ENCODE measurements around the gene MACROH2A1.

The MACROH2A1 gene

DNA sequence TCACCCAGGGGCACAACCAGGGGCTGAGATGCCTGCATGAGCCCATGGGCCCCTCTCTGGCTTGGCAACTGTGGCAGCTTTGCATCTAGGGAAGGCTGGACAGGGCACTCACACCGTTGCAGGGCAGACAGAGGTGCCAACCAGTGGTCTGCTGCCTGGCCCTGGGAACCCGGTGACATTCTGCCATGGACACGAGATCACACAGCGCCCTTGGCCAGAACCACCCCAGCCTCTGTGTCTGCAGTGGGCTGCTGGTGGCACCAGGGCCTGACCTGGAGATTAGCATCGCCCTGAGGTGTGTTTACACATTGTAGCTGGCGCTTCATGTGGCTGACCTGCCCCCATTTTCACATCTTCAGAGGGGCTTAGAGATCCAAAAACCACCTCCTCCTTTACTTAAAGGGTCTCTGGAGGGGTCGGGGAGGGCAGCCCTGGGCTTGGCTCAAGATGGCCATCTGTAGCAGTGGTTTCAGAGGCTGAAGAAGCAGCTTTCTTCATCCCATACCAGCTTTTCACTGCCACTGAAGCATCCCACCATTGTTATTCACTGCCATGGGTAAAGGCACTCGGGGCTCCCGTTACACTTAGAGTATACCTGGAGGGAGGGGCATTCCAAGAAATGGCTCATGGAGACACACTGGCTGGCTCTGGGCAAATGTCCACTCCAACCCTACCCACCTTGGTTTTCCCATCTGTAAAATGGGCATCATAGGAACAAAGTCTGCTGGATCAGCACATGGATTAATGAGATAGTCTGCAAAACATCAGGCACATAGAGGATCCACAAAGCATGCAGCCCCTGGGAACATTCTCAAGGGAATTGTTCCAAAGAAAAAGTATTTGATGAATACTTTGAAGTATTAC, 36.7 kb upstream of the MACROH2A1 start:
- no peak for DNase-seq (ENCODE audit: low read depth)

DNA sequence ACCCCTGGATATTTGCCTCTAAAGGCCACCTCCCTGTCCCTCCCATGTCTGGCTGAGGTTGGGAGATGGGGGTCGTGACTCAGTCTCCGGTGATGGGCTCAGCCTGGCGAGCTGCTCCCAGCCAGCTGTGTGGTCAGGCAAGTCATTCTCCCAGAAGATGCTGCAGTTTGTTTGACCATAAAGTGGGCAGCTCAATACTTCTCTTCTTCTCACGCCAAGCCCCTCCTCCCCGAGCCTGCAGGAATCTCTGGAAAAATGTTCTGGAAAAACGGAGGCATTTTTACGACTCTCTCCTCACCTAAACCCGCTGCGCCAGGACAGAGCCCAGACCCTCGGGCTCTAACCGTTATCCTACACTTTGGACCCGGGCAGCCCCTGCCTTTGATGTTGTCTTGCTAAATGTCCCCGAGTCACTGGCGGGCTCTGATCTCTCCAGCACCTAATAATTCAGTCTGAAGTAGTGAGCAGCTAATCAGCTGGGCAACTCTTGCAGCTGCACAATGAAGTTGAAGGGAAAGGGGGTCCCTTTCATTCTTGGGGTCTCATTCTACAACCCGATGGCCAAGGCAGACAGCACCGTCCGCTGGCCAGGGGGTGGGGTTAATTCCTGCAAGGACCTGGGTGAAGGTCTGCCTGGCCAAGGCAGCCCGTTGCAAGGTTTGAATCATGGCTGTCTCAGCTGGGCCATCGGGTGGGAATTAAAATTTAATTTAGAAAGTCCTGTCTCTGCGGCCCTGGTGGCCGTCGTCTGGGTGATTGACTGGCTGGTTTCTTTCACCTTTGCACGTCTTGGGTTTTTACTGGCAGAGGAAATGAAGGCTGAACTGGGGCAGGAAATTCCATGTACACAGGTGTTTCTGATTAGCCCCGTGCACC, 35.8 kb upstream of the MACROH2A1 start:
- no peak for DNase-seq (ENCODE audit: low read depth)

DNA sequence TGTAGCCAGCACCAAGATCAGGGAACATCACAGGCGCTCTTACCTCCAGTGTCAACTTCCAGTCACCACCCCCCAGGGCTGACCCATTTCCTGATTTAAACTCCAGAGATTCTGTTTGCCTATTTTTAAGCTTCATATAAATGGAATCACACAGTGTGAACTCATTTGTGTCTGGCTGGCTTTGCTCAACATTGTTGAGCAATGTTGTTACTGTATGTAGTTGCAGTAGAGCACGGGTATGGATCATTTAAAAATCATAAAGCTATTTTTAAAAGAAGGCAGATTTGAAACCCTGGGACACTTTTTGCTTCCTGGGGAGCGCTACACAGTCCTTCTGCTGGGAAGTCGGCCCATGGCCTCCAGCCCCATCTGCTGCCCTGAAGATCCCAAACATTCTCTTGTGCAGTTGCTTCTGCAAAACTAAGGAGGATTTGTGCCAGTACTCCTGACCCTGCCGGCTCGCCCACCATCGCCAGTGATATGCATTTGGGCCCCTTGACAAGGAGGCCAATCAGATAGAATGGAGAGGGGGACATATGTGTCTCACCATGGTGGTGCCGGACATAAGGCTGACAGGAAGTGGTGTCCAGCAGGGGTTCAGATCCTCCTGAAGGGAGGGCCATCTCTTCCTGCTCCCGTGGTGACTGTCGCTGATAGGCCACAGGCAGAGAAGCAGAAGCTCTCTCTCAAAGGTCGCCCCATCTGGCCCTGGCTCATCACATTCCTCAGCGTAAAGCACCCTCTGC, 34.8 kb upstream of the MACROH2A1 start:
- DNase-seq (ENCODE audit: low read depth), result no peak

DNA sequence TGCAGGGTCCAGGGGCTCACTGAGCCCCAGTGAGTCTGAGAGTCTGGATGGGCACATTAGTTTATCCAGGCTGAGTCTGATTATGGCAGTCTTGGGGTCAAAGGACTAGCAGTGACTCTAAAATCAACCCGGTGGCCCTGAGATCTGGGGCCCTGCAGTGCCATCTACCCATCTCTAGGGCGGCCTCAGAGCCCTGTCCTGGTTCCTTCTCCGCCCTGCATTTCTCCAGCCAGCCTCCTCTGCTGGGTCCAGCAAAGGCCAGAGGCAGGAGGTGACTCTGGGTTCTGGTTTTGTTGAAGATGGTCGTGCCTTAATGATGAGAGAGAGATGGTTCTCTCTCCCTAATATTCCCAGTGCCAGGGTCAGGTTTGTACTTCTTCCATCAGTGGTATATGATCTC, 33.1 kb upstream of the MACROH2A1 start:
- no peak for DNase-seq (ENCODE audit: low read depth)

DNA sequence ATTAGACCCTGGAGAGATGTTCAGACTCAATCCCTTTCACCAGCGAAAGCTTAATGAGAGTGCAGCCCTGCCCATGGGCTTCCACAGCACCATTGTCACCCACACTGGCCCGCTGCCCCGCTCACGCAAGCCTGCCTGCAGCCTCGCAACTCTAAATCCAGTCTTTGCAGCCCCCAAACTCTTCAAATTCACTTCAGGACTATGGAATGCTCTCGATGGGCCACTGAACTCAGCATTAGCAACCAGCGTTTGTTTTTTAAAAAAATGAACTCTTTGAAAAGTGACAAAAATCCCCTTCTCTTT, 31.1 kb upstream of the MACROH2A1 start:
- no peak for DNase-seq (ENCODE audit: low read depth)

DNA sequence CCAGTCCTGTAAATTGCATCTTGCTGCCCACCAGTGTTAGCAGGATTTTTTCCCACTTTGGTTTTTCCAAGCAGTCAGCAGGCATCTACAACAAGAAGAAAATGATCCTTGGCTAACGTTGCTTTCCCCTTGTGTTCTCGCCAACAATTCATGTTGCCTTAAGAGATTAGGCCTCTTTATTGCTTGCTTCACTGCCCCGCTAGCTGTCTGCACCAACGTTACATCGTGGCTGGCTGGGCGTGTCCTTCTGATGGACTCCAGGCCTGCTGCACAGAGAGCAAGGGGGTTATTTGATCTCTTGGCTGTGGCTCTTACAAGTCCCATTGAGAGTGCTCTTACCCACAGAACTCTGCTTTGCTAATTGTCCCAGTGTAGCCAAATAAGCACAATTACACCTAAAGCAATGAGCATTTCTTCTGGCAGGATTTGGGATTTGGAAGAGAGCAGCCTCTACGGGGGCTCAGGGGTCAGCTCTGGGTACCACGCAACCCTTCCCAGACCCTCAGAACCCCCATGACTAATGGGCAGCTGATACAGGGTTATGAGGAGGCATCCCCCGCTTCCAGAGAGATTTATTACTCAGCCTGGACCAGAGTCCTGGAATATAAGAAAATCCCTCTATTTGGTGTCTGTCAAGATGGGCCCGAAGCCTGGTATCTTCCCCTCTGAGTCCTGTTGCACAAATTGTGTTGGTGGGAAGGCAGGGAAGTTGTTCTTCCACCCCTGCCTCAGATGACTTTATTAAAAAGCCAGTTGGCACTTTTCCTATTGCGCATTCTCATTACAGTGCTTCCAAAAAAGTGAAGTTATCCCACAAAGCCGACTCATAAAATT, 30.5 kb upstream of the MACROH2A1 start:
- DNase-seq (ENCODE audit: low read depth), result no peak

DNA sequence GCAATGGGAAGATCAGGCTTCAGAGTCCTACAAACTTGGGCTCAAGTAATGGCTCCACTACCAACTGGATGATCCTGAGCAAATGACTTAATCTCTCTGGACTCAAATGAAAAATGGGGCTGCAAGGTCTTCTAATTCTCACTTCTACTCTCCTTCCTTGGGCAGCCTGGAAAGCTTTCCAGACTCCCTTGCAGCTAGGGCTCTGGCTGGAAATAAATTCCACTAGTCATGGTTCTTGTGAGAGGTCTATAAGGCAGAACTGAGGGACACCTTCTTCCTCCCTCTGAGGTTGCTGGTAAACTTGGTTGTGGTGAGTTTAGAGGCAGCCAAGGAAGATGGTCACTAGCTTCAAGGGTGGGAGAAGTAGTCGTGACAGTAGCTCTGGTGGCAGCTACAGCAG, 29.6 kb upstream of the MACROH2A1 start:
- no peak for DNase-seq (ENCODE audit: low read depth)

DNA sequence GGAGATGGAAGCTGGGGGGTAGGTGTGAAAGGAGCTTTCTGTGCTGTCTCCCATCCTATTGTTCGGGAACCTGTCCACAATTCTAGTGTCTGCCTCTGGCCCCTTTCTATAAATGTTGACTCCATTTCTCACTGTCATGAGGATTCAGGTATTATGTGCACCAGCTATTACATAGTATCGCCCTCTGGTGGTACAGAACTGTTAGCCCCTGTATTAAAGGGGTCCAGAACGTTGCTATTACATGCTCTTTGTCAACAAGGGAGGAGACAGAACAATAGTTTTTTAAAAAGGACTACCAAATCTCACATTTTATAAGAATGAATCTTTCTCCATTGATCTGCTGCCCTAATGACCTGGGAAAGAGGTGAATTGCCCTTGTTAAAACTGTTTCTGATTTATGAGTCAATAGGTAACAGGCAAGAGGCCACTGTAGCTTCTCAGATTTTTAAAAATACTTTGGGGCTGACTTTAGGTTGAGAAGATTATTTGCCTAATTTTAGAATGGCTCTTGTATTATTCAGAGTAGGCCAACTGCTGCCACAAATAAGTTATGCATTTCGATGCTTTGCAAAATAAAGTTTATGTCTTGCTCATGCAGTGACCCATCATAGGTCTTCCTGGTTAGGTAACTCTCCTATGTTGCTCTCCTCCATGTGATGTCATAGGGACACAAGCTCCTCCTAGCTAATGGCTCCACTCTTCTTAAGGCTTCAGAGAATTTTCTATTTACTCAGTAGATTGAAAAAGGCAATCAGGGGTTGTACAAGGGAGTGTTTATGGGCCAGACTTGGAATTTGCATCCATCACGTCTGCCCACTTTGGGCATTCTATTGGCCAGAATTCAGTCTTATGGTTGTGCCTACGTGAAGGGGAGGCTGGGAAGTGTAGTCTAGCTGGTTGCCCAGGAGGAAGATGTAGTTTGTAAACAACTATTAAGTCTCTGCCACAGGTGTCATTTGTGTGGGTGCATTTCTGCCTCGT, 27.4 kb upstream of the MACROH2A1 start:
- peak; percentile 8 for DNase-seq (ENCODE audit: low read depth)

DNA sequence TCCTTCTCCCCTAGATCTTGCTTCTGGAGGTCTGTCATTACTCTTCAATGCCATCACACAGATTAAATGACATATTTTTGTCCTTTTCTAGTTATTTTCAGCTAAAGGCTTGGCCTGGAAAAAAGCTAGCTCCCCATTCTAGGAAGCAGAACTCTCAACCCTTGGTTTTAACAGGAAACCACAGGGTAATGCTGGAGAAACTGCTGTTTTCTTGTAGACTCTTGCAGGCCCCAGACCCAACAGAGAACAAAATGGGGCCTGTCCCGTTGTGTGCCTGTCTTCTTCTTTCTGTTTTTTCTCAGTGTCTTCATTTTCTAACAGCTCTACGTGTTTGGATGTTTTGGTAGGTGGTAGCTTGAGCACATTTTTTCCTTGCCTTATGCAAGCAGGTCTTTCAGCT, 26.6 kb upstream of the MACROH2A1 start:
- DNase-seq (ENCODE audit: low read depth), result no peak

DNA sequence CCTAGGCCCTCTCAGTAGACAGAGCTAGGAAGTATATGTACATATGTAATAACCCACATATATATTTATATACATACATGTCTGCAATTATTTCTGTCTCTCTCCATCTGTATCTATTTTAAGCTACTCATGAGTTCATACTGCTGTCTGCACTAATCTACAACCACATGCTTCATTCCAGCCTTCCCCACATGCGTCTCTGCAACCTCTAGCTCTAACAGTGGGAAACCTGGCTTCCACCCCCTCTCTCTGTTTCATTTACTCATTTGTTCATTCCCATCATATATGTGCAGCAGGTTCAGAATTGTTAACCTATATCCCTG, 24.8 kb upstream of the MACROH2A1 start:
- no peak for DNase-seq (ENCODE audit: low read depth)

DNA sequence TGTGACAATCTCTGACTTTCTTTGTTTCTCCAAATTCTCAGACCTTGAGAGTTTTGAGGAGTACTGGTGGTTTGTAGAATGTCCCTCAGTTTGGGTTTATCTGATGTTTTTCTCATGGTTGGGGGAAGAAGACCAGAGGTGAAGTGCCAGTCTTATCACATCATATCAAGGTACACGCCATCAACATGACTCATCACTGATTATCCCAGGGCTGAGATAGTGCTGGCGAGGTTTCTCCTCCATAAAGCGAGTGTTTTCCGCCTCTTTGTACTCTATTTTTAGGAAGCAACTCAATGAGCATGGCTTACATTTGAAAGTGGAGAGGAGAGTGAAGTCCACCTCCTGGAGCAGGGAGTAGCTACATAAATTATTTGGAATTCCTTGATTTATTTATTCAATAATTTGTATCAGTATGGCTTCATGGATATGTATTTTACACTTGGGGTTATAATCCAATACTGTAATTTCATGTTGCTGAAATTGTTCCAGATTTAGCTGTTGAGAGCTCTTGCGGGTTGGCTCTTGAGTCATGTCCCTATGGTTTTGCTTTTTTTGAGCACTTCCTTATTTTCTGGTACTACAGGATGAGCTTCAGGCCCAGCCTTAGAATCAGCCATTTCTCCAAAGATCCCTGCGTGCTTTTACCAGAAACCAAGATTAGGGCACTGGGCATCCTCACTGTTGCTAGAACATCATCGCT, 24.3 kb upstream of the MACROH2A1 start:
- no peak for DNase-seq (ENCODE audit: low read depth)

DNA sequence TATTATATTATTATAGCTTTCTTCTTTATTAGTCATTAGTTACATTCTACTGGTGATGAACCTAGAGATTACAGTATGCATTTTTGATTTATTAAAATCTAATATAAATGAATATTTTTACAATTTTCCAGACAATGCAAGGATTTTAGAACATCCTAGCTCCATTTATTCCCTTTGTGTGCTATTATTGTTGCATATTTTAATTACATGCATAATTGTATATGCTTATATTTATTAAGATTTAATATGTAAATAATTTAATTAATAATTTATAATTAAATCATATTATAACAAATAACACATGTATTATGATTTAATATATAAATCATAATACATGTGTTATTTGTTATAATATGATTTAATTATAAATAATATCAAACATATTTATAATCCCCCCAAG, 23.4 kb upstream of the MACROH2A1 start:
- no peak for DNase-seq (ENCODE audit: low read depth)

DNA sequence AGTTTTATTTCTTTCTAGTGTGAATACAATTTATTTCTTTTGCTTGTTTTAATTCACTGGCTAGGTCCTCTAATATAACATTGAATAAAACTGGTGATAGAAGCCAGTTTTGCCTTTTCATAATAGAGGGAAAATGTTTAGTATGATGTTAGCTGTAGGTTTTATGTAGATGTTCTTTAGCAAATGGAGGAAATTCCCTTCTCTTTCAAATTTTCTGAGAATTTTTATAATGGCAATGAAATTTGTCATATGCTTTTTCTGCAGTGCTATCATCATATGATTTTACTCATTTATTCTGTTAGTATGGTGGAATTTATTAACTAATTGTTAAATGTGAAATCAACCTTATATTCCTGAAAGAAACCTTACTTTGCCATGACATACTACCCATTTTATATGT, 18.1 kb upstream of the MACROH2A1 start:
- no peak for DNase-seq (ENCODE audit: low read depth)

DNA sequence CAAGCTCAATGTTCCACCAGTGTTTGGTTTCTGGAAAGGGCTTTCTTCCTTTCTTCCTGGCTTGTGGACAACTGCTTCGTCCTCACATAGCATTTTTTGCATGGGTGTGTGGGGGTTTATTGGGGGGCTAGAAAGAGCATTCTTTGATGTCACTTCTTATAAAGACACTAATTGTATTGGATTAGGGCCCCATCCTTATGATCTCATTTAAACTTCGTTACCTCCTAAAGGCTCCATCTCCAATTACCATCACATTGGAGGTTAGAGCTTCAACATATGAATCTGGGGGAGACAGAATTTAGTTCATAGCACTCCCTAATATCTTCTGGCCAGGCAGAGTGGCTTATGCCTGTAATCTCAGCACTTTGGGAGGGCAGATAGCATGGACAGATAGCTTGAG, 6.1 kb upstream of the MACROH2A1 start:
- DNase-seq (ENCODE audit: low read depth), result no peak

DNA sequence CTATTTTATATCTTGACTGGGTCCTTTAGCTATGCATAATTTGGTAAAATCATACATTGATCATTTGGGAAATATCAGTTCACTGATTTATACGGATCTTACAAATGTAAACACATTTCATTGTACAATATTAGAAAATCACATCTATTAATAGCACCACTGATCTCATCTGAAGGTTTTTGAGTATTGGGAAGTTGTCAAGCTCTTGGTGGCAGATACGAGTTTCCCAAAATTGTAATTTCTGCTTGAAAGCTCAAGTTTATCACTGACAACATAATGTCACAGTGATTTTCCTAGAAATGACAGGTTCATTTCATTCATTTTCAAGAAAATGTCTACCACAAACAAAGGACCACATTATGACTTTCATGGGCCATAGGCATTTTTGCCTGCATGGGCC, 3.0 kb upstream of the MACROH2A1 start:
- no peak for DNase-seq (ENCODE audit: low read depth)

DNA sequence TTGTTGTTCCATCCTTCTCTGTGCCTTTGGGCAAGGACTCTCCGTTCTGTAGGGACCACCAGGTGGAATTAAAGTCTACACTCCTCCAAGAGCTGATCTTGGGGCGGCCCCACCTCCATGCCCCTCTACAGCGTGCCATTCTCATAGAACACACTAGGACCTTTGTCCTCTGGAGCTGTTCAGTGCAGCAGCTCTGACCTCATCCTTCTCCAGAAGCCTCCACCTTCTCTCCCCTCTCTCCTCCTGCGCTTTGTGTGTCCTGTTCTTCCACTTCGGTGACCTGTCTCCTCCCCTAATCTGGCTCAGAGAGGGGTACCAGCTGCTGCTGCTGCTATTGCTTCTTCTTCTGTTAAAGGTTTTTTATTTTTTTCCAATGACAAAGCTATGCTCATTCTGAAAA, 1.8 kb upstream of the MACROH2A1 start:
- DNase-seq (ENCODE audit: low read depth), result no peak

DNA sequence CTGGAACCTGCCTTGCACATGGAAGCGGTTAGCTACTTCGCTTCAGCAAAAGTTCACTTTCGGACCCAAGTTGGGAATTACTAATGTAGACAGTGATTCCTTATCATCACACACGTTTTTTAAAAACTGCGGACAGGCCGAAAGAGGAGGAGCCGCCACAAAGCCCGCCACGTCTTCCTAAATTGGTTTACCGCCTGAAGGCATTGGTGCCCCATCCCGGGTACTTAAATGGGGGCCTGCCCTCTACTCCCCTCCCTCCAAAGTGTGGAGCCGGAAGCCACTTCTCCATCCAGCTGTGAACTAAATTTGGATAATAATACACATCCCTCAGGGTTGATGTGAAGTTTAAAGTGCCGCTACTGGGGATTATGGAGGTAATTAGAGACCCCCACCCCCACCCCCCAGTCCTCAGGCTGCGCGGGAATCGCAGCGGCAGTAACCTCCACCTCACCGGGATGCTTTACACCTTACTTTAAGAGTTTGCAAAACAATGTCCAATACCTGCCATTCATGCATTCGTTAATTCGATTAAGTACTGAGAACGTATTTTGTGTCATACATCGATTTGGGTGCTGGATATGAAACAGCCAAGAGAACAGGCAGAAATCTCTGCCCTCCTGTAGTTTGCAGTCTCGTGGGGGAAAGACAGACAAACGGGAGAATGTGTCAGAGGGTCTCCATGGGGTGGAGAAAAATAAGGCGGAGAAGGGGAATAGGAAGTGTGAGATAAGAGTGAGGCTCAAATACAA, 937 bp upstream of the MACROH2A1 start:
- DNase-seq (ENCODE audit: low read depth), result no peak

DNA sequence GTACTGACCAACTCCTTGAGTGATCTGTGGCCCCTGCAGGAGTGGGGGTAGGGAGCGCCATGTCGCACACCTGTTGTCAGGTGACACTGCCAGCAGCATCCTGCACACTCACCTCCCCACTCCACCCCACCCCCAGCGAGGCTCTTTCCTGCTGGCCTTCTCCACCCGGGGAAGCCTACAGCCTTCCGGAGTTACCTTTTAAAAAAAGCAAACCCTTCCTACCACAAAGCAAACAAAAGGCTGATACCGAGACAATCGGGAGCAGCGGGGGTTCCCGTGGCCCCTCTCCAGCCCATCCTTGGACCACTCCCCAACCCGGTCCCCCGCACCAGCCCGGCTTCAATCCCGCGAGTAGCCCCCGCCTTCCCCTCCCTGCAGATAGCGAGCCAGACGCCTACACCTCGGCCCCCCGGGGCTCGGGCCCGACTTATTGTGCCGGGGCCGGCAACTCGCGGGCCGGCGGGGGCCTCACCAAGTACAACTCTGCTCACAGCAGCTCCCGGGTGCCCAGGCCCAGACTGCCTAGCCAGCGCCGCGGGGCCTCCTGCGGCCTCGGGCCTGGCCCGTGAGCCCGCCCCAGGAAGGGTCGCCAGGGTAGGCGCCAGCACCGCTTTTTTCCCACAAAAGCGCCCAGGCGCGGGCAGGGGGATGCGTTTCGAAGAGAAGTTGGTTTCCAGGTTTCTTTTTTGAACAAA, 724 bp downstream of the MACROH2A1 start:
- DNase-seq (ENCODE audit: low read depth), result no peak

DNA sequence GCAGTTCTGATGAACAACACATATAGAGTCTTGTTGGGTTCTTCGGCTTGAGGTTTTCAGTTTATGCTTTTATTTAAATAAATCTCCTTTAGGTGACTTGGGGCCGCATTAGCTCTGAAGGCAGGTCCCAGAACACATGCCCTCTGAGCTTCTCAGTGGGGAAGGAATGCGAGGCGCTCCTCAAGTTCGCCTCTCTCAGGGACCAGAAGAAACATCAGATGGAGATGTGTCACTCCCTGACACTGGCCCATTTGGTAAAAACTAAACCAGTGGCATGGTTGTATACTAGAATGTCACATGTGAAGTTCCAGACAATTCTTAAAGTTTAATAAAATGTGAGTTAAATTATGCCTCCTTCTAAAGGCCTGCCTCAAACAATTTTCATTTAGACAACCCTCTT, 1.9 kb downstream of the MACROH2A1 start:
- no peak for DNase-seq (ENCODE audit: low read depth)
